Stimulated activated CD4-positive, alpha-beta T cell treated with anti-CD3 and anti-CD28 coated beads, TNF-alpha, amount 100 ng/mL, for 1 hour (primary cell): ENCODE results near the gene DOCK10.

ENCODE experiments used
- DNase-seq, 3 donors: peaks; one replicate each; pipeline ENCODE4 v3.0.0-alpha.2; 2020; ENCODE audit warnings: low read depth in 3 of 3, low spot score in 1 of 3

DOCK10 gene

DNA sequence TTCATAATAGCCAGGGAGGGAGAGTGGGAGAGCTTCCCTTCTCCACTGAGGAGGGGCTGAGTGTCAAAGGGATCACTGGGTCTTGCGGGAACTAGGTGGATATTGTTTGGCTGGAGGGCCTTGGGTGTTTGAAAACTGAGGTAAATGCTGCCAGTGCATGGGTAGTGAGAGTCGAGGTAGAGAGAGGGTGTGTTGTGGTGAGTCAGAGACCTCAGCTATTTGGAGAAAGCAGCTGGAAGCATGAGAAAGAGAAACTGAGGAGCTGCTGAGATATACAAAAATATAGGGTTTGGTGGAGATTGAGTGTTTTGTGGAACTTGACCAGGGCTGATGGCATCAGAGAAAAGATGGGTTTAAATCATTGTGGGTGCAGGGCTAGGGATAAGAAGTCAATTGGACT lies 199.1 kb downstream of the DOCK10 start:
- no peak for DNase-seq

- no peak for DNase-seq
Measured at GRCh38 chr2:224841910-224842309, 200.4 kb downstream of the DOCK10 start.

- DNase-seq = no peak
Measured at GRCh38 chr2:224838335-224838734, 203.9 kb downstream of the DOCK10 start.

DNA sequence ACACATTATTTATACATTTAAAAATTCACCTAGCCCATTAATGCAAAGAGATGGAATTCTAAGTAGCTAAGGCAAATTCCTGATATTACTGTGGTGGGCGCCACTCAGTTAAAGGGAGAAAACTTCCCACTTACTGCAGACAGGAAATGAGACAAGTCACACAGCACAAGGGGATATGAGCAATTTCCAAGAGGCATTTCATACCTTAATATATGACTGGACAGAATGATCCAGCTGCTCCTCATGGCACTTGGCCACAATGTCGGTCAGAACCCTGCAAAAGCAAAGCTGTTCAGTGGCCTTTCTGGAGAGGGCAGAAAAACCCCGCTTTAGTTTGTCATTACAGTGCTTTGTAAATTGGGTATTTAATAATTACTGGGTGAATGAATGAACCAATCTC lies 204.7 kb downstream of the DOCK10 start:
- no peak for DNase-seq

DNA sequence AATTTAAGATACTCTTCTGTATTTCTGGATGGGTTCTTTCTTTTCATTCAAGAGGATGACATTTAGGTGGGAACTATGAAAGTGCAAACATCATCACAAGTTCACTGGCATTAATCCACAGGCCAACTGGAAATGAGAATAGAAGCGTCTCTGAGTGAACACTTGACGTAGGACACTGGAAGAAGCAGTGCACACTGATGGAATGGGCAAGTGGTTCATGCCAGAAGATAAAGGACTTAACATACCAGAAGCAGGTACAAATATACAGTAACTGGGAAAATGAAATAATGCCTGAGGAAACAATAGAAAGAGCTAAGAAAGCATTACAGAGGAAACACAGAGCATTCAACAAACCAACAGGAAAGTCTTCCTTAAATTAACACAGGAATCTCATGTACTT lies 205.2 kb downstream of the DOCK10 start:
- DNase-seq = no peak

- DNase-seq = no peak
Measured at GRCh38 chr2:224836263-224836662, 206.0 kb downstream of the DOCK10 start.

DNA sequence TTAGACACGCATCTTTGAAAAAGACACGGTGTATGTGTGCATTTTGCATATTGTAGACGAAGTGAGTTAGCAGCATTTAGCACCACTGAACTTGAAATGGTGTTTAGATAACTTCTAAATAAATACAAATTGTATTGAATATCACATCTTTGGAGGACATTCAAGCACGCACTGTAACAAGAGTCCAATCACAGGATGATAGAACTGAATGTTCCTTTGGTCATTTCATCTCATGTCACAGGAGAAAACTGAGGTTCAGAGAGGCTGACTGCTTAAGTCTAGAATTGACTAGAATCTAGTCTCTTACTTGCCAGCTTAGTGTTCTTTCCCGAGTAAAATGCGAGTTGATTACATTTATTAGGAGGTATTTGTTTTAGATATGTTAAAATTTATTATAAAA lies 206.9 kb downstream of the DOCK10 start:
- no peak for DNase-seq

GRCh38 chr2:224833986-224834385 lies 208.3 kb downstream of the DOCK10 start:
- DNase-seq = no peak

DNA sequence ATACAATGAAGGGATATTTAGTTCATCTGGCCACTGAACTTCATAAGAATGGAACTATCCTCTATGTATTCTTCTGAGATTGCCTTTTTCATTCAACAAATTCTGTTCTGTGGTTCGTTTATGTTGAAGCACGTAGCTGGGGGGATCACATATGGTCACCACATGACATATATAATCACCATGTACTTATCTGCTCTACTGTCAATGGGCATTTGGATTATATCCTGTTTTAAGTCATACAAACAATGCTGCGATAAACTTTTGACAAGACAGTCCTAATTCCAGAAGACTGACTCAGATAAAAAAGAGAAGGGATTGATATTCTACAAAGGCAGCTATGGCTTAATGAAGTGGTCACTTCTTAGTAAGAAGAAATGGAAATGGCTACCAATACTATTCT lies 210.1 kb downstream of the DOCK10 start:
- no peak for DNase-seq

DNA sequence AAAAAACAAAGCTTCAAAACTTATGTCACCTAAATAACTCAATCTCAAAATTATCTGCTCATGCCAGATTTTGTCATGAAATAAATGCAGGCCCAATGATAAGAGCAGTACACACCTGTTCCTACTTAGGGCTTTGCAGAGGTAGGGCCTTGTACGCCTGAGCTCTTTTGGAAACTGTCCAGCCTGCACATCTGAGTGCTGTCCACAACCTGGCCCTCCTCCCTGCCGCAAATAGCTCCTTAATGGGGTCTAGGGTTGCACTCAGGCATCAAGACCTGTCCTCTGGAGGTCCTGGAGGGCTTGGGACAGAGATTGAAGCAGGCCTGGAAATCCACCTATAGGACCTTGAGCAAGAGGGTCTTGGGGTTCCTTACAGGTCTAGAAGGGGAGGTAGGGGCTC lies 210.7 kb downstream of the DOCK10 start:
- no peak for DNase-seq

GRCh38 chr2:224820283-224820991 lies 221.8 kb downstream of the DOCK10 start:
- no peak for DNase-seq

GRCh38 chr2:224819075-224819474 lies 223.2 kb downstream of the DOCK10 start:
- DNase-seq = no peak

DNA sequence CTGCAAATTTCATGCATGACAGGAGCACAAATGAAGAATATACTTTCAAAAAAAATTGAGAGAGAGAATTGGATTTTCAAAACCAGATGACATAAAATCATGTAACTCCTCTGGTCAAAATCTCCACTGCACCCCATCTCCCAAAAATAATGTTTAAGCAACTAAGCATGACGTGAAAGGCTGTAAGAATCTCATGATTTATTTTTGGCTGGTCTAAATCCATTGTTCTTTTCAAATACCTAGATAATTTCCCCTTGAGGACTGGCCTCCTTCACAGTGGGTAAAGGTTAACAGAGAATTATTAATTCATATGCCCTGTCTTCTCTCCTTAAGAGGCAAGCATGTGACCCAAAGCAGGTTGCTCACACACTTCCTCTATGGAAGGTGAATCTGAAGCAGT lies 224.6 kb downstream of the DOCK10 start:
- DNase-seq = no peak

DNA sequence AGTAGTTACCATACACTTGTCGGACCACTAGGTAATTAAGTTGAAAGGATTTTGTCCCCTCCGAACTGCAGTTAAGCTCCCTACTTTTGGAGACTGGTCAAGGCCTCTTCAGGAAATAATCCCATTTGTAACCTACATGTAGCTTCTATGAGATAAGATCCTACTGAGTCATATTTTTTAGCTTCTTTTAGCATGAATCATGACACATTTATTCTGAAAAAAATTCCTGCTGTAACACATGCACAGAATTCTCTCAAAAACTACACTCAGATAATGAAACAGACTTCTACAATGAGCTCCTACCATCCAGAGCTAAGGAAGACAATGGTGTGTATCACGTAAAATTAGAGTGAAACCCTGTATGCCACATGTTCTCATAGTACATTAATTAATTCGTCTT lies 225.5 kb downstream of the DOCK10 start:
- DNase-seq = no peak

- no peak for DNase-seq
Measured at GRCh38 chr2:224813578-224813977, 228.7 kb downstream of the DOCK10 start.

- no peak for DNase-seq
Measured at GRCh38 chr2:224807153-224807964, 234.9 kb downstream of the DOCK10 start.

DNA sequence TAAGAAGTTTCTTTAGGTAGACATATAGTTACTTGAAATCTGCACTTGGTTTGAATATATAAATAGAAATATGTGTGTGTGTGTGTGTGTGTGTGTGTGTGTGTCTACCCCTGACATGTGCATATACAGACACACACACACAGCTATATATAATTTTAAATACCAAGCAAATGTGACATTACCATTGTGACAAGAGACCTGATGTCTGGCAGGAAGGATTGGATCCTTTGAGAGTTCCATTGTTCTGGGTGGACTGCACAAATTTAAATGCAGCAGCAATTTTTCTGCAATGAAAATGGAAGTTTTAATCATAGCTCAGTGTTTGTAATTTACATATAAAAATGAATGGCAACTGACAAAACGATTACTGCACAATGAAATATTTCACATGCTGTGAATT lies 238.3 kb downstream of the DOCK10 start:
- no peak for DNase-seq

- no peak for DNase-seq
Measured at GRCh38 chr2:224802407-224802806, 239.9 kb downstream of the DOCK10 start.

DNA sequence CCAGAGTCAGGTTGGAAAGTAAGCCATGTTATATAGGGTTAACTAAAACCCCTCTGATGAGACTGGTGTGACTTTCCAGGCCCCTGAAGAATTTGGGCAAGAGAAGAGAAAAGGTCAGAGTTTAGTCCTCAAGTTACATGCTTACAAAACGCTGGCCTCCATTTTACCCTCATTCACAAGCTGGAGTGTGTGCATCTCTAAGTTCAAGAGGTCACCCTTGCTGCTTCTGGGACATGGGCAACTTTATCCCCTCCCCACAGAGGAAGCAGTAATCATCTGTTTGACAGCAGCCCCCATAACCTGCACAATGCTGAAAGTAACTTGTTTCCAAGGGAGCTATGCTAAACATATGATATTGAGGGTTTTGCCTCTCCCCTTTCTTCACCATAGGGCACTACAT lies 240.9 kb downstream of the DOCK10 start:
- no peak for DNase-seq

DNA sequence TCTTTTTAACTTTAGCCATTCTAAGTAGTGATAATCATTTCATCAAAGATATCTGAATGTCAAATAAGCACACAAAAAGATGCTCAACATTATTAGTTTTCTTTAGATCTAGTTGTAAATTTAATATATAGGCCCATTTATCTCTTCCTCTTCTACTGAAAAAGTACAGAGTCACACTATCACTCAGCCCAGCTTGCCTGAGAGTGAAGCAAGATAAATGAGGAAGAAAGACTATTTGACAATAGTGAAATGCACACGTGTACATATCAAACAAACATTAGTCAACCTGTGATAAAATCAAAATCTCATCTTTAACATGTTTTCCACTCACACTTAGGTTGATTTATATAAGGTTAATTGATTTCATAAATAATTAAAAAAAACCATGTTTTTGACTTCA lies 242.6 kb downstream of the DOCK10 start:
- DNase-seq = no peak

- no peak for DNase-seq
Measured at GRCh38 chr2:224798180-224798579, 244.1 kb downstream of the DOCK10 start.

- no peak for DNase-seq
Measured at GRCh38 chr2:224796695-224797305, 245.5 kb downstream of the DOCK10 start.
